Activated B cell treated with CpG ODN at 0.5 μM for 24 hours (primary cell): ENCODE measurements around the gene TMEM94. TPM values are rescaled to one million over a fixed set of nuclear protein-coding genes. Genes with fewer than 3 reads are reported as not detected.
"Not testable (repeated sequence)": the region's sequence is repeated elsewhere in the genome, so short reads cannot be mapped to it uniquely, and the experiment has no call there.

ENCODE experiments used
- ATAC-seq: fragments of 200-7000 bp; cut with Tn5 transposase; one replicate; pipeline ENCODE4 v1.10.0; 2021; ENCODE audit warnings: low read depth, mild to moderate bottlenecking, moderate library complexity
- CTCF ChIA-PET: fragments of 350-600 bp; sonication (Branson Sonifier 250); formaldehyde crosslinking; loops from one replicate; lab custom pipeline; 2021; ENCODE audit warnings: antibody characterized with exemption; lab: Charles Lee
- POLR2A ChIA-PET: fragments of 350-600 bp; sonication (Branson Sonifier 250); formaldehyde crosslinking; loops from one replicate; lab custom pipeline; 2021; ENCODE audit warnings: antibody characterized with exemption; lab: Charles Lee
- DNase-seq: peaks from one replicate; pipeline ENCODE4 v3.0.0; 2022
- H3K27ac Mint-ChIP-seq: one replicate; pipeline ENCODE4 v1.8.0; 2020; ENCODE audit warnings: mixed read lengths
- H3K27me3 Mint-ChIP-seq: one replicate; pipeline ENCODE4 v1.8.0; 2021; ENCODE audit warnings: mixed read lengths
- H3K36me3 Mint-ChIP-seq: one replicate; pipeline ENCODE4 v1.8.0; 2021; ENCODE audit warnings: low read depth, mixed read lengths
- H3K4me1 Mint-ChIP-seq: one replicate; pipeline ENCODE4 v1.8.0; 2021; ENCODE audit warnings: mixed read lengths
- H3K4me3 Mint-ChIP-seq: one replicate; pipeline ENCODE4 v1.8.0; 2020; ENCODE audit warnings: mild to moderate bottlenecking, mixed read lengths
- H3K9me3 Mint-ChIP-seq: one replicate; pipeline ENCODE4 v1.8.0; 2020; ENCODE audit warnings: mixed read lengths
- CTCF ChIP-seq: fragments of 200-600 bp; IDR thresholded peaks from one replicate; pipeline ENCODE4 v1.8.0; 2022; ENCODE audit warnings: antibody characterized with exemption, mild to moderate bottlenecking
- intact Hi-C: fragments of 100-400 bp; cut with micrococcal nuclease; formaldehyde crosslinking; loops from one replicate; pipeline ENCODE4 v1.15.1; 2024
- total RNA-seq: library from RNA; stranded (reverse); gene quantifications from 2 replicates; pipeline ENCODE4 v1.2.3, GENCODE V29; 2022

TMEM94 gene
- total RNA-seq, 1 donor from 2014 or later, result 86.6 TPM

GRCh38 chr17:75418531-75418930 lies 37.9 kb upstream of the TMEM94 start:
- CTCF ChIA-PET, result no interaction called here

GRCh38 chr17:75428543-75429469 lies 27.6 kb upstream of the TMEM94 start:
- ChIA-PET CTCF (interaction anchor here (0.7 to 2.0 kb wide), 6 partner anchors 16 to 325 kb away, joined by 3 to 8 read pairs (median 3); partner anchors contain the start of genes SLC25A19 and SMIM5), POLR2A (interaction anchor here (0.6 to 1.2 kb wide), 4 partner anchors 53 to 592 kb away, joined by 3 to 9 read pairs (median 6); no protein-coding TSS in a partner anchor)
- ATAC-seq, result no peak
- Mint-ChIP-seq H3K4me3 (no peak overlapping the region), H3K27me3 (peaks cover 3% of the 10 kb centered on the region), H3K4me1 (peaks cover 10% of the 10 kb centered on the region), H3K27ac (no peak overlapping the region), H3K9me3 (no peaks in the 10 kb centered on the region), H3K36me3 (no peaks in the 10 kb centered on the region)
- intact Hi-C loops, result no loop called here
- no peak for DNase-seq
- TF ChIP-seq CTCF, result no peak

More at GRCh38 chr17:75418531-75418930, 37.9 kb upstream of the TMEM94 start:
- ATAC-seq (no peak), DNase-seq (no peak)
- Mint-ChIP-seq H3K36me3 (no peaks in the 10 kb centered on the region), H3K27ac (no peak overlapping the region), H3K27me3 (no peaks in the 10 kb centered on the region), H3K4me1 (no peaks in the 10 kb centered on the region), H3K4me3 (no peak overlapping the region), H3K9me3 (no peaks in the 10 kb centered on the region)
- TF ChIP-seq CTCF, result no peak
- POLR2A ChIA-PET, result interaction anchor here (0.6 to 1.1 kb wide), 4 partner anchors 13 to 417 kb away, joined by 3 to 8 read pairs (median 3); partner anchors contain the start of gene GRB2
- intact Hi-C loops, result no loop called here

GRCh38 chr17:75430159-75430974 lies 26.1 kb upstream of the TMEM94 start:
- DNase-seq (no peak), ATAC-seq (no peak)
- H3K9me3 Mint-ChIP-seq, result no peaks in the 10 kb centered on the region
- peaks cover 9% of the 10 kb centered on the region for H3K27me3 Mint-ChIP-seq
- H3K27ac Mint-ChIP-seq, result no peak overlapping the region
- TF ChIP-seq CTCF, result no peak
- intact Hi-C loops, result no loop called here
- no peak overlapping the region for H3K4me3 Mint-ChIP-seq
- peaks cover 10% of the 10 kb centered on the region for H3K4me1 Mint-ChIP-seq
- no peaks in the 10 kb centered on the region for H3K36me3 Mint-ChIP-seq
- CTCF ChIA-PET, result interaction anchor here (1.2 to 2.0 kb wide), 5 partner anchors 18 to 323 kb away, joined by 3 to 8 read pairs (median 3); partner anchors contain the start of gene SMIM5
- POLR2A ChIA-PET, result interaction anchor here (0.6 kb wide), 1 partner anchor 140 kb away, joined by 4 read pairs; no protein-coding TSS in a partner anchor

- DNase-seq, result no peak
- TF ChIP-seq CTCF, result no peak
- ChIA-PET POLR2A (interaction anchor here (0.7 kb wide), 1 partner anchor 571 kb away, joined by 7 read pairs; no protein-coding TSS in a partner anchor), CTCF (no interaction called here)
- Mint-ChIP-seq H3K4me1 (no peaks in the 10 kb centered on the region), H3K36me3 (no peaks in the 10 kb centered on the region), H3K9me3 (no peaks in the 10 kb centered on the region), H3K27me3 (peaks cover 13% of the 10 kb centered on the region), H3K4me3 (no peak overlapping the region), H3K27ac (no peak overlapping the region)
- no peak for ATAC-seq
- intact Hi-C loops, result no loop called here
Observed at GRCh38 chr17:75433218-75433783, 23.1 kb upstream of the TMEM94 start.

GRCh38 chr17:75434433-75434832 lies 22.0 kb upstream of the TMEM94 start:
- CTCF ChIA-PET, H3K9me3 Mint-ChIP-seq, DNase-seq, H3K4me3 Mint-ChIP-seq, POLR2A ChIA-PET, H3K4me1 Mint-ChIP-seq, intact Hi-C loops, H3K36me3 Mint-ChIP-seq, H3K27ac Mint-ChIP-seq, ATAC-seq: not testable (repeated sequence)
- peaks cover 13% of the 10 kb centered on the region for H3K27me3 Mint-ChIP-seq

GRCh38 chr17:75437404-75437803 lies 19.0 kb upstream of the TMEM94 start:
- POLR2A ChIA-PET, H3K27ac Mint-ChIP-seq, DNase-seq, H3K9me3 Mint-ChIP-seq, intact Hi-C loops, CTCF ChIA-PET, H3K4me3 Mint-ChIP-seq, H3K4me1 Mint-ChIP-seq, ATAC-seq, H3K36me3 Mint-ChIP-seq: not testable (repeated sequence)
- H3K27me3 Mint-ChIP-seq, result peaks cover 13% of the 10 kb centered on the region
